CD4-positive, alpha-beta T cell (primary cell): ENCODE measurements around the gene TCEA2. TPM values are rescaled to one million over a fixed set of nuclear protein-coding genes. Genes with fewer than 3 reads are reported as not detected.

Source experiments
- ATAC-seq: fragments of 200-7000 bp; cut with Tn5 transposase; one replicate; pipeline ENCODE4 v1.10.0; 2022; ENCODE audit warnings: mild to moderate bottlenecking; ENCODE audit not compliant: poor library complexity
- CTCF ChIA-PET: fragments of 350-600 bp; sonication (Branson Sonifier 250); formaldehyde crosslinking; loops from one replicate; lab custom pipeline; 2021; ENCODE audit warnings: antibody characterized with exemption, inconsistent platforms; lab: Charles Lee
- POLR2A ChIA-PET: fragments of 350-600 bp; sonication (Branson Sonifier 250); formaldehyde crosslinking; loops from one replicate; lab custom pipeline; 2021; ENCODE audit warnings: antibody characterized with exemption, inconsistent platforms; lab: Charles Lee
- DNase-seq, 14 experiments: peaks; one replicate each; pipeline ENCODE4 v3.0.0-alpha.2; 2013 to 2020; ENCODE audit warnings: mixed read lengths in 2 of 14
- H3K27ac ChIP-seq, 2 donors: one replicate each; pipeline versions ENCODE4 v1.5.1 to v1.7.0; 2013; ENCODE audit warnings: low read length in 2 of 2, low read depth in 1 of 2, mild to moderate bottlenecking in 1 of 2
- H3K27me3 ChIP-seq, 2 experiments: 1 replicate in 1 of 2; 2 replicates in 1 of 2; pipeline versions ENCODE4 v1.6.1 to v1.7.0; 2013; ENCODE audit warnings: low read length in 2 of 2, control low read depth in 1 of 2, mild to moderate bottlenecking in 1 of 2, moderate library complexity in 1 of 2; ENCODE audit not compliant: insufficient read depth in 2 of 2, control insufficient read depth in 1 of 2
- H3K36me3 ChIP-seq: one replicate; pipeline ENCODE4 v1.6.1; 2013; ENCODE audit warnings: low read length, control low read depth; ENCODE audit not compliant: insufficient read depth
- H3K4me1 ChIP-seq: one replicate; pipeline ENCODE4 v1.6.1; 2013; ENCODE audit warnings: low read length, control low read depth; ENCODE audit not compliant: insufficient read depth
- H3K4me3 ChIP-seq: one replicate; pipeline ENCODE4 v1.5.1; 2013; ENCODE audit warnings: mild to moderate bottlenecking, low read length, moderate library complexity
- H3K9me3 ChIP-seq, 2 experiments: 1 replicate in 1 of 2; 2 replicates in 1 of 2; pipeline versions ENCODE4 v1.6.1 to v1.7.0; 2013; ENCODE audit warnings: low read length in 2 of 2, mild to moderate bottlenecking in 2 of 2, control low read depth in 1 of 2, moderate library complexity in 1 of 2; ENCODE audit not compliant: control insufficient read depth in 1 of 2, insufficient read depth in 1 of 2
- H3K27ac Mint-ChIP-seq: one replicate; pipeline ENCODE4 v1.8.0; 2020; ENCODE audit warnings: mixed read lengths
- H3K27me3 Mint-ChIP-seq: one replicate; pipeline ENCODE4 v1.8.0; 2021; ENCODE audit warnings: mixed read lengths
- H3K36me3 Mint-ChIP-seq: one replicate; pipeline ENCODE4 v1.8.0; 2021; ENCODE audit warnings: low read depth, mixed read lengths
- H3K4me1 Mint-ChIP-seq: one replicate; pipeline ENCODE4 v1.8.0; 2021; ENCODE audit warnings: low read depth, mixed read lengths
- H3K4me3 Mint-ChIP-seq: one replicate; pipeline ENCODE4 v1.8.0; 2020; ENCODE audit warnings: mild to moderate bottlenecking, mixed read lengths
- H3K9me3 Mint-ChIP-seq: one replicate; pipeline ENCODE4 v1.8.0; 2020; ENCODE audit warnings: mixed read lengths
- CTCF ChIP-seq: fragments of 200-600 bp; IDR thresholded peaks from one replicate; pipeline ENCODE4 v1.8.0; 2022; ENCODE audit warnings: antibody characterized with exemption, mild to moderate bottlenecking
- intact Hi-C, 2 experiments: fragments of 100-400 bp; cut with DNase I in 1 of 2; cut with micrococcal nuclease in 1 of 2; formaldehyde crosslinking; loops; one replicate each; pipeline versions ENCODE4 v1.15.1 to v1.9.0; 2023 to 2025; cut with DNase I, micrococcal nuclease
- total RNA-seq, 174 experiments: library from RNA in 2 of 174; stranded (reverse) in 2 of 174; gene quantifications; one replicate each; pipeline ENCODE4 v1.2.3 and lab custom pipeline; 2021 to 2026

TCEA2 gene
- total RNA-seq, 2 experiments from 2014 or later, result 28.4 to 29.9 TPM

DNA sequence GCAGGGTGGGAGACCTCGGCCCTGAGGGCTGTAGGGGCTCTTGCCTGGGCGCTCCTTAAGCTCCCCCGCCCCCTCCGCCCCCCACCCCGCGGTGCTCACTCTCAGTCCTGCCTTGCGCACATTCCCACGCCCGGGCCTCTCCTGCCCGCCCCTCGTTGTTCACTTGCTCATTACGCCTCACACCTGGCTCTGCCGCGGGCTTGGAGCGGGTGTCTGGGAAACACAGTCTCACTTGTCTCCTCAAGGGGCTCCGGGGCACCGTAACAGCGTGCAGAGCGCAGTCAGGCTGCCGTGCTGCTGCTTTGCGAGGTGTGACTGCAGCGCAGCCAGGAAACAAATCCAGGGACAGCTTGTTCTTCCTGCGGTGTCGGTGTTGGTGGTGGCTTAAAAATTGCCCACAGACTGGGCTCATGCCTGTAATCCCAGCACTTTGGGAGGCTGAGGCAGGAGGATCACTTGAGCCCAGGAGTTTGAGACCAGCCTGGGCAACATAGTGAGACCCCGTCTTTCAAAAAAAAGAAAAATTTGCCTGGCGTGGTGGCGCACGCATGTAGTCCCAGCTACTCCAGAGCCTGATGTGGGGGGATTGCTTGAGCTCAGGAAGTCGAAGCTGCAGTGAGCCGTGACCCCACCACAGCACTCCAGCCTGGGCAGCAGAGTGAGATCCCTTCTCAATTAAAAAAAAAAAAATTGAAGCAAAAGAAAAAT is 39.8 kb downstream of the TCEA2 start:
- no peak overlapping the region for H3K27ac Mint-ChIP-seq
- no peaks in the 10 kb centered on the region for H3K9me3 ChIP-seq
- ATAC-seq, result no peak
- peaks cover 23 to 24% of the 10 kb centered on the region in 2 experiments for H3K27me3 ChIP-seq
- peaks cover 24% of the 10 kb centered on the region for H3K4me1 Mint-ChIP-seq
- peaks cover 6% of the 10 kb centered on the region for H3K36me3 ChIP-seq
- no peak for TF ChIP-seq CTCF
- intact Hi-C loops, result loop anchor here in 1 of 2 experiments (1.0 kb wide), 1 partner anchor 18 kb away; no protein-coding TSS in a partner anchor
- H3K4me3 ChIP-seq, result no peak overlapping the region
- no peaks in the 10 kb centered on the region for H3K9me3 Mint-ChIP-seq
- H3K27ac ChIP-seq, result no peak overlapping the region
- peaks cover 27% of the 10 kb centered on the region for H3K4me1 ChIP-seq
- CTCF ChIA-PET, result interaction anchor here (0.6 to 1.6 kb wide), 2 partner anchors 19 to 23 kb away, joined by 3 to 6 read pairs; partner anchors contain the start of genes OPRL1 and RGS19
- DNase-seq, result no peak
- peaks cover 26% of the 10 kb centered on the region for H3K27me3 Mint-ChIP-seq
- H3K36me3 Mint-ChIP-seq, result peaks cover 5% of the 10 kb centered on the region
- peak overlapping the region; percentile 76 for H3K4me3 Mint-ChIP-seq
- POLR2A ChIA-PET, result no interaction called here

DNA sequence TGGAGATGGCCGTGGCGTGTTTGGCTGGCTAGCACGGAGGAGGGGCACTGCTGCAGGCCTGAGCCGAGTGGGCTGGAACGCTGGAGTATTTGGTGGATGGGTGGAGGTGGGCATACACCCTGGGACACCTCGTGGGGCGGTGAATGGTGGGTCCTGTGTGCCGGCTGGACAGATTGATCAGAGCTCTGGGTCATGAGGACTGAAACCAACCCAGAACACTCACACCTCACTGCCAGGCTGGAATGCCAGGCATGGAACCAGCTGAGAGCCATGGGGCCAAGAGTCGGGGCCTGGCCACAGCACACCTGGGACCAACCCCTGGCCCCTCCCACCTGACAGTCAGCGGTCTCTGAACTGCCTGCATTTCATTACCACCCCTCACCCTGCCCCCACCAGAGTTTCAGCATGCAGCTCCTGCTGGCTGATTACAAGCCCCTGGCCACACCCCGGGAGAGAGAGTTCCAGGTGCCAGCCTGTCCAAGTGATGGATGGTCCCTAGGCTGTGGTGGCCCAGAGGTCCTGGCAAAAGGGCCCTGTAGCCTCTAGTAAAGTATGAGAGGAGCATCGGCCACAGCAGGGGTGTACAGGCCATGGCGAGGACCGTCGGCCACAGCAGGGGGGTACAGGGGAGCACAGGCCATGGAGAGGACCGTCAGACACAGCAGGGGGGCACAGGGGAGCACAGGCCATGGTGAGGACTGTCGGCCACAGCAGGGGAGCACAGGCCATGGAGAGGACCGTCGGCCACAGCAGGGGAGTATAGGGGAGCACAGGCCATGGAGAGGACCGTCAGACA is 41.1 kb downstream of the TCEA2 start:
- Histone ChIP-seq H3K9me3 (no peaks in the 10 kb centered on the region), H3K27me3 (peaks cover 23 to 24% of the 10 kb centered on the region in 2 experiments), H3K4me1 (peaks cover 27% of the 10 kb centered on the region), H3K4me3 (no peak overlapping the region), H3K27ac (no peak overlapping the region), H3K36me3 (no peaks in the 10 kb centered on the region)
- Mint-ChIP-seq H3K9me3 (no peaks in the 10 kb centered on the region), H3K4me1 (peaks cover 24% of the 10 kb centered on the region), H3K36me3 (peaks cover 5% of the 10 kb centered on the region), H3K27me3 (peaks cover 26% of the 10 kb centered on the region), H3K4me3 (no peak overlapping the region), H3K27ac (no peak overlapping the region)
- no peak for TF ChIP-seq CTCF
- ATAC-seq (no peak), DNase-seq (no peak)
- intact Hi-C loops, result no loop called here
- ChIA-PET POLR2A (no interaction called here), CTCF (no interaction called here)

DNA sequence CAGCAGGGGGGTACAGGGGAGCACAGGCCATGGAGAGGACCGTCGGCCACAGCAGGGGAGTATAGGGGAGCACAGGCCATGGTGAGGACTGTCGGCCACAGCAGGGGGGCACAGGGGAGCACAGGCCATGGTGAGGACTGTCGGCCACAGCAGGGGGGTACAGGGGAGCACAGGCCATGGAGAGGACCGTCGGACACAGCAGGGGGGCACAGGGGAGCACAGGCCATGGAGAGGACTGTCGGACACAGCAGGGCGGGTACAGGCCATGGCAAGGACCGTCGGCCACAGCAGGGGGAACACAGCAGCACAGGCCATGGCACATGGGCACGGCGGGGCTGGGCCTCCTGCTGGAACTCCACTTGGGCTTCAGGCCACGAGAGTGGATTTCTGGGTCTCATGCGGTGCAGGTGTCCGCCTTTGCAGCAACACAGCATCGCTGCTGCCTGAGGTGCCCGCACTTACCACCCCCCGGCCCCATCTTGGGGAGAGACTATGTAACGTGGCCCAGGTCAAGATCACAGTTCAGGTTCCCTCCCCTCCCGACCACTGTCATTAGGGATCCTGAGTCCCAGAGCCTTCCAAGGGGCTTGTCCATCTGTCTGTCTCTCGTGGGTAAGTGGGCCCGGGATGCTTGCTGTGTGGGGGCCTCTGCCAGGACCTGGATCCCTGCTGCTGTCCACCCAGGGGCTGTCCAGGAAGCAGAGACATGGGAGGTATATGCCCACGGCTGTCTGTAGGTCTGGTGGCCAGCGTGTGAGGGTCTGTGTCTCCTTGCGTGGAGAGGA is 41.9 kb downstream of the TCEA2 start:
- POLR2A ChIA-PET, result no interaction called here
- peaks cover 22% of the 10 kb centered on the region for H3K4me1 Mint-ChIP-seq
- H3K4me1 ChIP-seq, result peaks cover 25% of the 10 kb centered on the region
- no peak overlapping the region for H3K4me3 ChIP-seq
- no peak overlapping the region for H3K4me3 Mint-ChIP-seq
- H3K27ac Mint-ChIP-seq, result no peak overlapping the region
- TF ChIP-seq CTCF, result no peak
- DNase-seq (no peak), ATAC-seq (no peak)
- H3K27me3 Mint-ChIP-seq, result peaks cover 26% of the 10 kb centered on the region
- intact Hi-C loops, result no loop called here
- H3K9me3 Mint-ChIP-seq, result no peaks in the 10 kb centered on the region
- no peak overlapping the region for H3K27ac ChIP-seq
- CTCF ChIA-PET, result no interaction called here
- H3K36me3 ChIP-seq, result no peaks in the 10 kb centered on the region
- peaks cover 5% of the 10 kb centered on the region for H3K36me3 Mint-ChIP-seq
- H3K9me3 ChIP-seq, result no peaks in the 10 kb centered on the region
- peaks cover 23 to 24% of the 10 kb centered on the region in 2 experiments for H3K27me3 ChIP-seq
